Keratinocyte (primary cell): Measurements from ENCODE around the gene GPR45.

Experiments used
- EZH2 ChIP-seq: IDR thresholded peaks from one replicate; pipeline ENCODE4 v1.6.1; 2012; ENCODE audit warnings: inconsistent platforms, mild to moderate bottlenecking, low read length, moderate library complexity
- TF ChIP-seq, protein P1 (sequence below), 3 experiments: IDR thresholded peaks in 1 of 3; conservative IDR thresholded peaks in 1 of 3; optimal IDR thresholded peaks in 1 of 3; 2 replicates in 2 of 3; 3 replicates in 1 of 3; pipeline versions ENCODE3 to v1.5.1; 2011; ENCODE audit warnings: low read length in 3 of 3, mild to moderate bottlenecking in 3 of 3, moderate library complexity in 2 of 3, control low read depth in 1 of 3, inconsistent platforms in 1 of 3; ENCODE audit not compliant: insufficient read depth in 2 of 3; ENCODE audit errors: extremely low read depth in 1 of 3

DNA sequence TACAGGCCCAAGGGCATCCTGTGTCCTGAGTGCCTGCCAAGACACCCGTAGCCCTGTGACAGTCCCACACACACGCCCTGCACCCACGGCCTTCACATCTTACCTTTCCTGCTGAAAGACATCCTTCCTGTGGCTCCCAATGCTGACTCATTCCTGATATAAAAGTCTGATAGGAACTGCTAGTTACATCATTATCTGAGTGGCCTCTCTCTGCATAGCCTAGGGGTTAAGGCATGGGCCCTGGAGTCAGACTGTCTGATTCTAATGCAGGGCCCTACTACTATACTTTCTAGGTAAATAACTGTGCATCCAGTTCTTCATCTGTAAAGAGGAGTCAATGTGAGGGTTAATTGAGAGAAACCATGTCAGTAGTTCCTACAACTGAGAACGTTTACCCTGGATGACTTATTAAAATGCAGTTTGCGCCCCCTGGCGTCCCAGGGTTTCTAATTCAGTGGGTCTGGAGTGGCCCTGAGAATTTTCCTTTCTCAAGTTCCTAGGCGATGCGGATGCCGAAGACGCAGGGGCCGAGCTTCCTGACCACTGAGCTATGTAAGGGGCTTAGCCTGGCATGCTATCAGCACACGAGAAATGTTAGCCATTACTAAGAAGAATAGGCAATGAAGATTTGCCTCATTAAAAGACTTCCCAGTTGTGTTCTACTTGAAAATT, 6.0 kb upstream of the GPR45 start:
- no peak for TF ChIP-seq EZH2
- TF ChIP-seq, protein P1, sequence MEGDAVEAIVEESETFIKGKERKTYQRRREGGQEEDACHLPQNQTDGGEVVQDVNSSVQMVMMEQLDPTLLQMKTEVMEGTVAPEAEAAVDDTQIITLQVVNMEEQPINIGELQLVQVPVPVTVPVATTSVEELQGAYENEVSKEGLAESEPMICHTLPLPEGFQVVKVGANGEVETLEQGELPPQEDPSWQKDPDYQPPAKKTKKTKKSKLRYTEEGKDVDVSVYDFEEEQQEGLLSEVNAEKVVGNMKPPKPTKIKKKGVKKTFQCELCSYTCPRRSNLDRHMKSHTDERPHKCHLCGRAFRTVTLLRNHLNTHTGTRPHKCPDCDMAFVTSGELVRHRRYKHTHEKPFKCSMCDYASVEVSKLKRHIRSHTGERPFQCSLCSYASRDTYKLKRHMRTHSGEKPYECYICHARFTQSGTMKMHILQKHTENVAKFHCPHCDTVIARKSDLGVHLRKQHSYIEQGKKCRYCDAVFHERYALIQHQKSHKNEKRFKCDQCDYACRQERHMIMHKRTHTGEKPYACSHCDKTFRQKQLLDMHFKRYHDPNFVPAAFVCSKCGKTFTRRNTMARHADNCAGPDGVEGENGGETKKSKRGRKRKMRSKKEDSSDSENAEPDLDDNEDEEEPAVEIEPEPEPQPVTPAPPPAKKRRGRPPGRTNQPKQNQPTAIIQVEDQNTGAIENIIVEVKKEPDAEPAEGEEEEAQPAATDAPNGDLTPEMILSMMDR (optimal IDR thresholded peaks at IDR 0.05 in 1 of 3, IDR thresholded peaks at IDR 0.05 in 1 of 3, conservative IDR thresholded peaks at IDR 0.05 in 1 of 3; ENCODE audit: extremely low read depth in 1 of 3, insufficient read depth in 2 of 3, low read length in 3 of 3) = peak; percentile 61 to 81 (median 71)
